GM19455 (cell line): Measurements from ENCODE around the gene SGPL1.
"Not testable (repeated sequence)": the region's sequence is repeated elsewhere in the genome, so short reads cannot be mapped to it uniquely, and the experiment has no call there.

ENCODE experiments used
- ATAC-seq: cut with Tn5 transposase; IDR thresholded peaks from one replicate; pipeline ENCODE4 v1.9.1; 2021; ENCODE audit not compliant: unreplicated experiment

Gene SGPL1

GRCh38 chr10:70837660-70838059 lies 21.9 kb downstream of the SGPL1 start:
- ATAC-seq: no peak

- no peak for ATAC-seq
These were observed 22.6 kb downstream of the SGPL1 start for GRCh38 chr10:70838270-70838805.

GRCh38 chr10:70840836-70841235 lies 25.1 kb downstream of the SGPL1 start:
- ATAC-seq: no peak

GRCh38 chr10:70843333-70843732 lies 27.6 kb downstream of the SGPL1 start:
- ATAC-seq: no peak

GRCh38 chr10:70843776-70844489 lies 28.2 kb downstream of the SGPL1 start:
- no peak for ATAC-seq

- ATAC-seq: no peak
These were observed 29.5 kb downstream of the SGPL1 start for GRCh38 chr10:70845256-70845655.

- no peak for ATAC-seq
These were observed 30.1 kb downstream of the SGPL1 start for GRCh38 chr10:70845816-70846215.

GRCh38 chr10:70846795-70847194 lies 31.0 kb downstream of the SGPL1 start:
- no peak for ATAC-seq

GRCh38 chr10:70847659-70848360 lies 32.1 kb downstream of the SGPL1 start:
- no peak for ATAC-seq

- no peak for ATAC-seq
These were observed 33.9 kb downstream of the SGPL1 start for GRCh38 chr10:70849582-70850016.

- no peak for ATAC-seq
These were observed 34.3 kb downstream of the SGPL1 start for GRCh38 chr10:70850097-70850496.

- ATAC-seq: no peak
These were observed 36.1 kb downstream of the SGPL1 start for GRCh38 chr10:70851597-70852475.

- no peak for ATAC-seq
These were observed 37.3 kb downstream of the SGPL1 start for GRCh38 chr10:70853038-70853437.

GRCh38 chr10:70853457-70853856 lies 37.7 kb downstream of the SGPL1 start:
- ATAC-seq: no peak

GRCh38 chr10:70856454-70856853 lies 40.7 kb downstream of the SGPL1 start:
- ATAC-seq: no peak

GRCh38 chr10:70858759-70859158 lies 43.0 kb downstream of the SGPL1 start:
- no peak for ATAC-seq

GRCh38 chr10:70861495-70862197 lies 45.9 kb downstream of the SGPL1 start:
- ATAC-seq: not testable (repeated sequence)

GRCh38 chr10:70863470-70864160 lies 47.9 kb downstream of the SGPL1 start:
- ATAC-seq: no peak

- no peak for ATAC-seq
These were observed 49.2 kb downstream of the SGPL1 start for GRCh38 chr10:70864935-70865334.

GRCh38 chr10:70866424-70866823 lies 50.7 kb downstream of the SGPL1 start:
- ATAC-seq: no peak
